Calu3 (cell line): ENCODE measurements around the gene TENM4. TPM values are rescaled to one million over a fixed set of nuclear protein-coding genes. Genes with fewer than 3 reads are reported as not detected.

Experiments
- BruUV-seq: library from RNA; stranded (reverse); fragments of 400-500 nt; replicated peaks from 2 replicates; lab custom pipeline; 2021; lab: Mats Ljungman, UMichigan
- CTCF ChIA-PET: fragments of 300-600 bp; sonication (Branson Sonifier 250); formaldehyde crosslinking; loops from one replicate; lab custom pipeline; 2022; ENCODE audit warnings: antibody characterized with exemption; lab: Charles Lee
- DNase-seq: peaks from one replicate; pipeline ENCODE4 v3.0.0; 2022
- H3K27ac Mint-ChIP-seq: one replicate; pipeline ENCODE4 v1.8.0; 2022; ENCODE audit warnings: mixed read lengths; ENCODE audit not compliant: unreplicated experiment
- H3K27me3 Mint-ChIP-seq: one replicate; pipeline ENCODE4 v1.8.0; 2022; ENCODE audit warnings: mixed read lengths; ENCODE audit not compliant: unreplicated experiment
- H3K36me3 Mint-ChIP-seq: one replicate; pipeline ENCODE4 v1.8.0; 2022; ENCODE audit warnings: mild to moderate bottlenecking, moderate library complexity, mixed read lengths; ENCODE audit not compliant: insufficient read depth, unreplicated experiment
- H3K4me1 Mint-ChIP-seq: one replicate; pipeline ENCODE4 v1.8.0; 2022; ENCODE audit warnings: mild to moderate bottlenecking, low read depth, mixed read lengths; ENCODE audit not compliant: unreplicated experiment
- H3K4me3 Mint-ChIP-seq: one replicate; pipeline ENCODE4 v1.8.0; 2022; ENCODE audit warnings: mild to moderate bottlenecking, low read depth, moderate library complexity, mixed read lengths; ENCODE audit not compliant: unreplicated experiment
- H3K9me3 Mint-ChIP-seq: one replicate; pipeline ENCODE4 v1.8.0; 2022; ENCODE audit warnings: low read depth, mixed read lengths; ENCODE audit not compliant: unreplicated experiment
- CTCF ChIP-seq: fragments of 200-600 bp; IDR thresholded peaks from one replicate; pipeline ENCODE4 v1.8.0; 2022; ENCODE audit warnings: antibody characterized with exemption; ENCODE audit not compliant: unreplicated experiment
- intact Hi-C: fragments of 100-400 bp; cut with micrococcal nuclease; formaldehyde crosslinking; loops from one replicate; pipeline ENCODE4 v1.10.0; 2022; ENCODE audit not compliant: unreplicated experiment
- total RNA-seq: library from RNA; stranded (reverse); gene quantifications from 2 replicates; pipeline ENCODE4 v1.2.3, GENCODE V29; 2022

TENM4 gene
- total RNA-seq, 1 experiment from 2014 or later, result not detected

GRCh38 chr11:79396001-79396400 is 44.8 kb downstream of the TENM4 start:
- intact Hi-C loops, result no loop called here
- no peak overlapping the region for H3K4me3 Mint-ChIP-seq
- H3K27ac Mint-ChIP-seq, result no peak overlapping the region
- no peaks in the 10 kb centered on the region for H3K36me3 Mint-ChIP-seq
- peaks cover 2% of the 10 kb centered on the region for H3K9me3 Mint-ChIP-seq
- CTCF ChIA-PET, result no interaction called here
- DNase-seq, result no peak
- no peak for TF ChIP-seq CTCF
- peaks cover 26% of the 10 kb centered on the region for H3K27me3 Mint-ChIP-seq
- BruUV-seq, result no TSS peak
- no peaks in the 10 kb centered on the region for H3K4me1 Mint-ChIP-seq

DNA sequence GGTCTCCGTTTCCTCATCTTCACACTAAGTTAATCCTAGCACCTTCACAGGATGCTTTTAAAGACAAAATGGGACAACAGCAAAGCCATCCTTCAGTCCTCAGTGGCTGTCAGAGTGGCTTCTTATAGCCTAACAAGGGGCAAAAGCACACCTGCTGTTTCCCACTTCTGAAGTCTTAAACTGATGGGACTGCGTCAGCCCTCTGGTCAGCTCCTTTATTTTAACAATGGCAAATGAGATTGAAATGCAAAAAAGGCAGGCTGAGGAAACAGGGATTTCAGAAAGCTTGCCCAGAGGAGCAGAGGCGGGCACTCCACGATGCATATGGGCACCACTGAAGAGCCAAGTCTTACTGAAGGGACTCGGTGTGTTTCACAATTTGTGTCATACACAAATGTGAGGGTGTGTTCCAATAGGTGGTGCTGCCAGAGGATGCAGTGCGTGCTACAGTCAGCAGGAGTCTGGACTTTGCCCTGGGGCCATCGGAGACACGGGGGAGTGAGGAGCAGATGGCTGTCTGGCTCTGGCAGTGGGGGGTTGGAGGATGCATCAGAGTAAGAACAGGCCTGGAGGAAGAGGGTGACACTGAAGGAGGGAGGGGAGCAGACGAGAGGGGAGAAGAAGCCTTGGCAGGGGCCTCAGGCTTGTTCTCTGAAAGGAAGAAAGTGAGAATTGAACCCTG is 47.3 kb downstream of the TENM4 start:
- DNase-seq, result no peak
- Mint-ChIP-seq H3K4me3 (no peak overlapping the region), H3K4me1 (no peaks in the 10 kb centered on the region), H3K9me3 (peaks cover 2% of the 10 kb centered on the region), H3K27ac (no peak overlapping the region), H3K27me3 (peaks cover 26% of the 10 kb centered on the region), H3K36me3 (no peaks in the 10 kb centered on the region)
- CTCF ChIA-PET, result no interaction called here
- intact Hi-C loops, result no loop called here
- no peak for TF ChIP-seq CTCF
- BruUV-seq, result no TSS peak

- no peak for TF ChIP-seq CTCF
- no peak for DNase-seq
- H3K27me3 Mint-ChIP-seq, result peaks cover 26% of the 10 kb centered on the region
- intact Hi-C loops, result no loop called here
- CTCF ChIA-PET, result interaction anchor here (0.6 kb wide), 1 partner anchor 711 kb away, joined by 3 read pairs; no protein-coding TSS in a partner anchor
- no peaks in the 10 kb centered on the region for H3K4me1 Mint-ChIP-seq
- H3K4me3 Mint-ChIP-seq, result no peak overlapping the region
- no peaks in the 10 kb centered on the region for H3K36me3 Mint-ChIP-seq
- no peak overlapping the region for H3K27ac Mint-ChIP-seq
- no TSS peak for BruUV-seq
- peaks cover 2% of the 10 kb centered on the region for H3K9me3 Mint-ChIP-seq
These were observed 48.7 kb downstream of the TENM4 start for GRCh38 chr11:79392161-79392560.

GRCh38 chr11:79390923-79391322 is 49.9 kb downstream of the TENM4 start:
- CTCF ChIA-PET, result no interaction called here
- BruUV-seq, result no TSS peak
- H3K36me3 Mint-ChIP-seq, result no peaks in the 10 kb centered on the region
- intact Hi-C loops, result no loop called here
- DNase-seq, result no peak
- H3K27me3 Mint-ChIP-seq, result peaks cover 26% of the 10 kb centered on the region
- H3K4me1 Mint-ChIP-seq, result no peaks in the 10 kb centered on the region
- H3K27ac Mint-ChIP-seq, result no peak overlapping the region
- H3K9me3 Mint-ChIP-seq, result peaks cover 2% of the 10 kb centered on the region
- TF ChIP-seq CTCF, result no peak
- no peak overlapping the region for H3K4me3 Mint-ChIP-seq
